Endothelial cell of umbilical vein (primary cell): ENCODE measurements around the gene CLDN6. TPM values are rescaled to one million over a fixed set of nuclear protein-coding genes. Genes with fewer than 3 reads are reported as not detected.

Experiments
- BruUV-seq: library from RNA; stranded (reverse); fragments of 400-500 nt; replicated peaks from 2 replicates; lab custom pipeline; 2021; lab: Mats Ljungman, UMichigan
- CTCF ChIA-PET: fragments of 300-600, 350-600 bp; sonication (Branson Sonifier 250); formaldehyde crosslinking; loops from one replicate; lab custom pipeline; 2021; ENCODE audit warnings: antibody characterized with exemption, inconsistent platforms; lab: Charles Lee
- POLR2A ChIA-PET: fragments of 300-600, 350-600 bp; sonication (Branson Sonifier 250); formaldehyde crosslinking; loops from one replicate; lab custom pipeline; 2021; ENCODE audit warnings: antibody characterized with exemption, inconsistent platforms; lab: Charles Lee
- DNase-seq: peaks from one replicate; pipeline ENCODE4 v3.0.0-alpha.2; 2011; ENCODE audit warnings: low read depth, low spot score
- FAIRE-seq: peaks from 2 replicates; lab custom pipeline; 2011; peaks lifted over from hg19 to GRCh38; lab: Jason Lieb, UNC
- H2AFZ ChIP-seq: 2 replicates; pipeline ENCODE4 v1.6.0; 2012; ENCODE audit warnings: low read depth, low read length, control low read depth, inconsistent platforms
- H3K27ac ChIP-seq: 2 replicates; pipeline ENCODE4 v1.5.1; 2011; ENCODE audit warnings: low read depth, mild to moderate bottlenecking, control low read depth, low read length, moderate library complexity; ENCODE audit not compliant: insufficient read depth
- H3K27me3 ChIP-seq, 2 experiments: 2 replicates each; pipeline versions ENCODE4 v1.6.0 to v1.6.1; 2011; ENCODE audit warnings: low read length in 2 of 2, mixed read lengths in 1 of 2; ENCODE audit not compliant: control insufficient read depth in 2 of 2, insufficient read depth in 2 of 2
- H3K36me3 ChIP-seq, 2 experiments: 2 replicates in 1 of 2; 3 replicates in 1 of 2; pipeline ENCODE4 v1.5.1; 2011; ENCODE audit warnings: low read length in 2 of 2, mild to moderate bottlenecking in 1 of 2, moderate library complexity in 1 of 2; ENCODE audit not compliant: control insufficient read depth in 2 of 2, insufficient read depth in 2 of 2; ENCODE audit errors: extremely low read depth in 1 of 2
- H3K4me1 ChIP-seq: 3 replicates; pipeline ENCODE4 v1.5.1; 2011; ENCODE audit warnings: mild to moderate bottlenecking, low read length; ENCODE audit not compliant: control insufficient read depth, insufficient read depth; ENCODE audit errors: extremely low read depth
- H3K4me2 ChIP-seq: 2 replicates; pipeline ENCODE4 v1.6.1; 2011; ENCODE audit warnings: low read length, control low read depth, mixed read lengths; ENCODE audit not compliant: insufficient read depth
- H3K4me3 ChIP-seq, 3 experiments: fragments of 200-600 bp in 1 of 3; sonication (generic), shearing (Covaris generic) in 1 of 3; replicated peaks in 1 of 3; 2 replicates each; pipeline ENCODE4 v1.5.1; 2011 to 2016; ENCODE audit warnings: control low read depth in 3 of 3, low read length in 3 of 3, mild to moderate bottlenecking in 2 of 3, inconsistent platforms in 1 of 3, low read depth in 1 of 3, moderate library complexity in 1 of 3; ENCODE audit not compliant: insufficient read depth in 1 of 3
- H3K79me2 ChIP-seq: 2 replicates; pipeline ENCODE4 v1.6.0; 2012; ENCODE audit warnings: low read length, inconsistent platforms; ENCODE audit not compliant: control insufficient read depth, insufficient read depth
- H3K9ac ChIP-seq: replicated peaks from 2 replicates; pipeline ENCODE3; 2011; ENCODE audit warnings: low read length, control low read depth; ENCODE audit not compliant: insufficient read depth; ENCODE audit errors: extremely low read depth
- H3K9me1 ChIP-seq: replicated peaks from 3 replicates; pipeline ENCODE4 v1.6.0; 2011; ENCODE audit warnings: mild to moderate bottlenecking, low read length; ENCODE audit not compliant: control insufficient read depth, insufficient read depth; ENCODE audit errors: extremely low read depth
- H3K9me3 ChIP-seq: replicated peaks from 2 replicates; pipeline ENCODE4 v1.5.1; 2012; ENCODE audit warnings: low read length, inconsistent platforms; ENCODE audit not compliant: control insufficient read depth, insufficient read depth
- H4K20me1 ChIP-seq: replicated peaks from 2 replicates; pipeline ENCODE3; 2011; ENCODE audit warnings: mild to moderate bottlenecking, low read length; ENCODE audit not compliant: control insufficient read depth, insufficient read depth; ENCODE audit errors: extremely low read depth
- JUN ChIP-seq: IDR thresholded peaks from 2 replicates; pipeline ENCODE4 v1.6.1; 2011; ENCODE audit warnings: borderline replicate concordance, low read depth; ENCODE audit not compliant: insufficient read length, insufficient read depth
- dilution Hi-C: fragments of 300-500 bp; cut with MboI; formaldehyde crosslinking; loops from one replicate; pipeline ENCODE4 v1.15.0; 2019; ENCODE audit warnings: low sequenced_read_pairs; ENCODE audit not compliant: extremely low pct_ligation_motif_present
- intact Hi-C: fragments of 100-400 bp; cut with micrococcal nuclease; formaldehyde crosslinking; loops from one replicate; pipeline ENCODE4 v1.10.0; 2022
- polyA plus RNA-seq, 4 experiments: library from polyadenylated mRNA; depleted of rRNA in 3 of 4; stranded (reverse) in 3 of 4; unstranded in 1 of 4; fragments of >200 nt; gene quantifications; 2 replicates each; pipeline versions ENCODE4 v1.2.1 to v1.2.3, GENCODE V29; 2011 to 2012; ENCODE audit warnings: missing spikeins in 1 of 4
- small RNA-seq: library from RNA; depleted of rRNA; stranded (forward); fragments of <200 nt; gene quantifications from one replicate; pipeline ENCODE3, GENCODE V24; 2012; ENCODE audit warnings: low replicate concordance, low read depth; ENCODE audit not compliant: insufficient read depth, insufficient read length
- total RNA-seq: library from RNA; stranded (reverse); gene quantifications from 2 replicates; pipeline ENCODE4 v1.2.3, GENCODE V29; 2021

CLDN6 gene
- total and polyA plus RNA-seq, 2 donors (not counting 3 experiments of a cell fraction or from before 2014, with no cell fraction given) = 0.28 TPM; not detected in 1

DNA sequence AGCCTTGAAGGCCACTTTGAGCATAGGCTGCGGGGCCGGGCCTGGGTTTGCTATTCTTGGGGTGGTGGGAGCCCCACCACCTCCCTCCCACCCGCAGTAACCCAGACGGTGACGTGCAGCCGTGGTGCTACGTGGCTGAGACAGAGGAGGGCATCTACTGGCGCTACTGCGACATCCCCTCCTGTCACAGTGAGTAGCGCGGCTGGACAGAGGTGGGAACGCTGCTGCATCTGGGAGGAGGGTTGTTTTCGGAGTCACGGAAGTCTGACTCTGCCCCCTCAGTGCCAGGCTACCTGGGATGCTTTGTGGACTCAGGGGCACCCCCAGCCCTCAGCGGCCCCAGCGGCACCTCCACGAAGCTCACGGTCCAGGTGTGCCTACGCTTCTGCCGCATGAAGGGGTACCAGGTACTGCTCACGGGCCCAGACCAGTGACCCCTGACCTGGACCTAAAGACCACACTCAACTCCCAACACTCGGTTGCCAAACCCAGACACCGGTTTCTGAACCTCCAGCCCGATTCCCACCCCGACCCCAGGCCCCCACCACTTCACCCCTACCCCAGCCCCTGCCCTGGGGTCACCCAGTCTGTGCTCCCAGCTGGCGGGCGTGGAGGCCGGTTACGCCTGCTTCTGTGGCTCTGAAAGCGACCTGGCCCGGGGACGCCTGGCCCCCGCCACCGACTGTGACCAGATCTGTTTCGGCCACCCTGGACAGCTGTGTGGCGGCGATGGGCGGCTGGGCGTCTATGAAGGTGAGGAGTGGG, 51.8 kb downstream of the CLDN6 start:
- Histone ChIP-seq H3K36me3 (no peaks in the 10 kb centered on the region), H3K9me1 (no peaks in the 10 kb centered on the region), H3K4me2 (no peak overlapping the region), H3K27ac (no peak overlapping the region), H3K9ac (no peak overlapping the region), H3K4me3 (no peak overlapping the region), H3K4me1 (peaks cover 16% of the 10 kb centered on the region), H3K9me3 (no peaks in the 10 kb centered on the region), H4K20me1 (no peaks in the 10 kb centered on the region), H2AFZ (no peak overlapping the region), H3K79me2 (peaks cover 12% of the 10 kb centered on the region), H3K27me3 (peaks cover 29 to 55% of the 10 kb centered on the region in 2 experiments)
- TF ChIP-seq JUN = no peak
- no peak for FAIRE-seq
- ChIA-PET POLR2A (no interaction called here), CTCF (interaction anchor here (0.7 kb wide), 1 partner anchor 92 kb away, joined by 4 read pairs; no protein-coding TSS in a partner anchor)
- dilution Hi-C loops (no loop called here), intact Hi-C loops (no loop called here)
- no peak for DNase-seq
- BruUV-seq = no TSS peak

Small RNAs within 50 kb of the gene (small RNA-seq; reads per million reads assigned to genes)
- gene LINC00514 = not detected

Other genes starting within 250 kb of the CLDN6 start
- 158 and 251 TPM in 2 replicates for gene ELOB, start 240.9 kb downstream of the CLDN6 start, total RNA-seq
- gene ELOB, start 240.9 kb downstream of the CLDN6 start, polyA plus RNA-seq = 848 and 1,320 TPM in 2 replicates
- not detected in 2 replicates for gene PRSS33, start 230.6 kb downstream of the CLDN6 start, total RNA-seq
- not detected in 2 replicates for gene PRSS33, start 230.6 kb downstream of the CLDN6 start, polyA plus RNA-seq
- not detected in 2 replicates for gene PRSS41, start 219.7 kb downstream of the CLDN6 start, total RNA-seq
- not detected in 2 replicates for gene PRSS41, start 219.7 kb downstream of the CLDN6 start, polyA plus RNA-seq
- not detected in 2 replicates for gene PRSS21, start 200.9 kb downstream of the CLDN6 start, total RNA-seq
- gene PRSS21, start 200.9 kb downstream of the CLDN6 start, polyA plus RNA-seq = 0.19 and 0.28 TPM in 2 replicates
- gene ZG16B, start 187.9 kb downstream of the CLDN6 start, total RNA-seq = not detected in 2 replicates
- gene ZG16B, start 187.9 kb downstream of the CLDN6 start, polyA plus RNA-seq = 0.22 and 0.25 TPM in 2 replicates
- gene PRSS22, start 160.0 kb downstream of the CLDN6 start, total RNA-seq = not detected in 2 replicates
- gene PRSS22, start 160.0 kb downstream of the CLDN6 start, polyA plus RNA-seq = not detected in 2 replicates
- gene FLYWCH2, start 135.0 kb downstream of the CLDN6 start, total RNA-seq = 18.3 and 24.1 TPM in 2 replicates
- 34.6 and 45.1 TPM in 2 replicates for gene FLYWCH2, start 135.0 kb downstream of the CLDN6 start, polyA plus RNA-seq
- 51.2 and 51.7 TPM in 2 replicates for gene FLYWCH1, start 106.3 kb downstream of the CLDN6 start, total RNA-seq
- 32.0 and 37.3 TPM in 2 replicates for gene FLYWCH1, start 106.3 kb downstream of the CLDN6 start, polyA plus RNA-seq
- not detected in 2 replicates for gene KREMEN2, start 53.9 kb downstream of the CLDN6 start, total RNA-seq
- gene KREMEN2, start 53.9 kb downstream of the CLDN6 start, polyA plus RNA-seq = not detected in 2 replicates
- gene PAQR4, start 48.8 kb downstream of the CLDN6 start, total RNA-seq = 25.4 and 31.2 TPM in 2 replicates
- 23.8 and 25.7 TPM in 2 replicates for gene PAQR4, start 48.8 kb downstream of the CLDN6 start, polyA plus RNA-seq
- 36.1 and 48.5 TPM in 2 replicates for gene PKMYT1, start 37.7 kb downstream of the CLDN6 start, total RNA-seq
- gene PKMYT1, start 37.7 kb downstream of the CLDN6 start, polyA plus RNA-seq = 26.1 and 46.1 TPM in 2 replicates
- not detected in 2 replicates for gene CLDN9, start 5.3 kb downstream of the CLDN6 start, total RNA-seq
- gene CLDN9, start 5.3 kb downstream of the CLDN6 start, polyA plus RNA-seq = 0.06 TPM in 1 of 2 replicates, not detected in the other
- gene TNFRSF12A, start 2.2 kb upstream of the CLDN6 start, total RNA-seq = 162 and 169 TPM in 2 replicates
- 187 and 248 TPM in 2 replicates for gene TNFRSF12A, start 2.2 kb upstream of the CLDN6 start, polyA plus RNA-seq
- 25.8 and 28.7 TPM in 2 replicates for gene HCFC1R1, start 5.8 kb upstream of the CLDN6 start, total RNA-seq
- 49.3 and 64.5 TPM in 2 replicates for gene HCFC1R1, start 5.8 kb upstream of the CLDN6 start, polyA plus RNA-seq
- 23.9 and 24.1 TPM in 2 replicates for gene THOC6, start 5.9 kb upstream of the CLDN6 start, total RNA-seq
- gene THOC6, start 5.9 kb upstream of the CLDN6 start, polyA plus RNA-seq = 36.9 and 39.3 TPM in 2 replicates
- gene BICDL2, start 18.8 kb upstream of the CLDN6 start, total RNA-seq = not detected in 2 replicates
- not detected in 2 replicates for gene BICDL2, start 18.8 kb upstream of the CLDN6 start, polyA plus RNA-seq
- 0.21 and 0.35 TPM in 2 replicates for gene MMP25, start 28.4 kb upstream of the CLDN6 start, total RNA-seq
- 0.08 and 0.13 TPM in 2 replicates for gene MMP25, start 28.4 kb upstream of the CLDN6 start, polyA plus RNA-seq
- 55.7 and 127 TPM in 2 replicates for gene IL32, start 47.5 kb upstream of the CLDN6 start, total RNA-seq
- gene IL32, start 47.5 kb upstream of the CLDN6 start, polyA plus RNA-seq = 336 and 493 TPM in 2 replicates
- gene ZSCAN10, start 81.1 kb upstream of the CLDN6 start, total RNA-seq = not detected in 2 replicates
- 0.08 TPM in 1 of 2 replicates, not detected in the other for gene ZSCAN10, start 81.1 kb upstream of the CLDN6 start, polyA plus RNA-seq
- 15.5 and 18.5 TPM in 2 replicates for gene ZNF205, start 94.4 kb upstream of the CLDN6 start, total RNA-seq
- 19.0 and 30.1 TPM in 2 replicates for gene ZNF205, start 94.4 kb upstream of the CLDN6 start, polyA plus RNA-seq
- gene ZNF213, start 116.8 kb upstream of the CLDN6 start, total RNA-seq = 8.0 and 9.8 TPM in 2 replicates
- 1.8 and 2.0 TPM in 2 replicates for gene ZNF213, start 116.8 kb upstream of the CLDN6 start, polyA plus RNA-seq
- gene OR1F1, start 170.0 kb upstream of the CLDN6 start, total RNA-seq = not detected in 2 replicates
- 0.17 and 0.25 TPM in 2 replicates for gene OR1F1, start 170.0 kb upstream of the CLDN6 start, polyA plus RNA-seq
- 9.1 and 10.0 TPM in 2 replicates for gene ZNF200, start 217.0 kb upstream of the CLDN6 start, total RNA-seq
- gene ZNF200, start 217.0 kb upstream of the CLDN6 start, polyA plus RNA-seq = 2.8 and 3.4 TPM in 2 replicates
- gene MEFV, start 238.4 kb upstream of the CLDN6 start, total RNA-seq = not detected in 2 replicates
- not detected in 2 replicates for gene MEFV, start 238.4 kb upstream of the CLDN6 start, polyA plus RNA-seq